Keratinocyte (primary cell): ENCODE measurements around the gene GAB2. TPM values are rescaled to one million over a fixed set of nuclear protein-coding genes. Genes with fewer than 3 reads are reported as not detected.

Experiments used
- DNase-seq: peaks from one replicate; pipeline ENCODE4 v3.0.0-alpha.2; 2011; ENCODE audit warnings: low read depth, missing footprints, low spot score
- FAIRE-seq: peaks from 2 replicates; lab custom pipeline; 2011; peaks lifted over from hg19 to GRCh38; lab: Jason Lieb, UNC
- H2AFZ ChIP-seq: 2 replicates; pipeline ENCODE4 v1.6.0; 2012; ENCODE audit warnings: low read length, control low read depth, inconsistent platforms; ENCODE audit not compliant: control insufficient read depth
- H3K27ac ChIP-seq: 2 replicates; pipeline ENCODE4 v1.5.1; 2011; ENCODE audit warnings: low read length; ENCODE audit not compliant: control insufficient read depth, insufficient read depth
- H3K27me3 ChIP-seq: 3 replicates; pipeline ENCODE4 v1.6.0; 2011; ENCODE audit warnings: low read length; ENCODE audit not compliant: control insufficient read depth, insufficient read depth; ENCODE audit errors: extremely low read depth
- H3K36me3 ChIP-seq, 2 experiments: 2 replicates in 1 of 2; 3 replicates in 1 of 2; pipeline ENCODE4 v1.5.1; 2011; ENCODE audit warnings: low read length in 2 of 2, mild to moderate bottlenecking in 1 of 2; ENCODE audit not compliant: control insufficient read depth in 2 of 2, insufficient read depth in 2 of 2; ENCODE audit errors: extremely low read depth in 1 of 2
- H3K4me1 ChIP-seq: 3 replicates; pipeline ENCODE4 v1.5.1; 2011; ENCODE audit warnings: low read length; ENCODE audit not compliant: control insufficient read depth, insufficient read depth; ENCODE audit errors: extremely low read depth
- H3K4me2 ChIP-seq: 3 replicates; pipeline ENCODE4 v1.6.0; 2011; ENCODE audit warnings: low read depth, low read length; ENCODE audit not compliant: control insufficient read depth, insufficient read depth; ENCODE audit errors: extremely low read depth
- H3K4me3 ChIP-seq, 3 experiments: fragments of 200-600 bp in 1 of 3; sonication (generic) in 1 of 3; 2 replicates in 2 of 3; 3 replicates in 1 of 3; pipeline ENCODE4 v1.5.1; 2011 to 2016; ENCODE audit warnings: low read length in 3 of 3, mild to moderate bottlenecking in 3 of 3, control low read depth in 2 of 3, inconsistent platforms in 1 of 3, low read depth in 1 of 3, mixed read lengths in 1 of 3, mixed run types in 1 of 3, moderate library complexity in 1 of 3; ENCODE audit not compliant: control insufficient read depth in 2 of 3, insufficient read depth in 2 of 3; ENCODE audit errors: extremely low read depth in 1 of 3
- H3K79me2 ChIP-seq: 2 replicates; pipeline ENCODE4 v1.6.0; 2012; ENCODE audit warnings: low read length; ENCODE audit not compliant: control insufficient read depth, insufficient read depth
- H3K9ac ChIP-seq: 3 replicates; pipeline ENCODE4 v1.6.0; 2011; ENCODE audit warnings: low read length; ENCODE audit not compliant: control insufficient read depth, insufficient read depth; ENCODE audit errors: extremely low read depth
- H3K9me1 ChIP-seq: 3 replicates; pipeline ENCODE4 v1.6.0; 2011; ENCODE audit warnings: low read length; ENCODE audit not compliant: control insufficient read depth, insufficient read depth; ENCODE audit errors: extremely low read depth
- H3K9me3 ChIP-seq: 2 replicates; pipeline ENCODE4 v1.5.1; 2012; ENCODE audit warnings: low read depth, low read length; ENCODE audit not compliant: control insufficient read depth
- H4K20me1 ChIP-seq: 3 replicates; pipeline ENCODE4 v1.6.0; 2011; ENCODE audit warnings: low read length; ENCODE audit not compliant: control insufficient read depth, insufficient read depth; ENCODE audit errors: extremely low read depth
- EZH2 ChIP-seq: IDR thresholded peaks from one replicate; pipeline ENCODE4 v1.6.1; 2012; ENCODE audit warnings: inconsistent platforms, mild to moderate bottlenecking, low read length, moderate library complexity
- dilution Hi-C: fragments of 300-500 bp; cut with MboI; formaldehyde crosslinking; loops from one replicate; pipeline ENCODE4 v1.7.0; 2020; ENCODE audit warnings: low sequenced_read_pairs; ENCODE audit not compliant: extremely low pct_ligation_motif_present
- polyA plus RNA-seq, 5 experiments: library from polyadenylated mRNA; depleted of rRNA in 3 of 5; stranded (reverse) in 3 of 5; stranded (forward) in 1 of 5; unstranded in 1 of 5; fragments of >200 nt; gene quantifications; 1 replicate in 1 of 5; 2 replicates in 3 of 5; 3 replicates in 1 of 5; pipeline versions ENCODE4 v1.2.1 to v1.2.3, GENCODE V29; 2011 to 2012; ENCODE audit warnings: missing spikeins in 2 of 5, low read depth in 1 of 5, low replicate concordance in 1 of 5
- TF ChIP-seq, protein P1 (sequence below), 3 experiments: IDR thresholded peaks in 1 of 3; conservative IDR thresholded peaks in 1 of 3; optimal IDR thresholded peaks in 1 of 3; 2 replicates in 2 of 3; 3 replicates in 1 of 3; pipeline versions ENCODE3 to v1.5.1; 2011; ENCODE audit warnings: low read length in 3 of 3, mild to moderate bottlenecking in 3 of 3, moderate library complexity in 2 of 3, control low read depth in 1 of 3, inconsistent platforms in 1 of 3; ENCODE audit not compliant: insufficient read depth in 2 of 3; ENCODE audit errors: extremely low read depth in 1 of 3

Gene GAB2
- polyA plus RNA-seq, 1 donor (not counting 4 experiments of a cell fraction or from before 2014, with no cell fraction given): 0.68 TPM

DNA sequence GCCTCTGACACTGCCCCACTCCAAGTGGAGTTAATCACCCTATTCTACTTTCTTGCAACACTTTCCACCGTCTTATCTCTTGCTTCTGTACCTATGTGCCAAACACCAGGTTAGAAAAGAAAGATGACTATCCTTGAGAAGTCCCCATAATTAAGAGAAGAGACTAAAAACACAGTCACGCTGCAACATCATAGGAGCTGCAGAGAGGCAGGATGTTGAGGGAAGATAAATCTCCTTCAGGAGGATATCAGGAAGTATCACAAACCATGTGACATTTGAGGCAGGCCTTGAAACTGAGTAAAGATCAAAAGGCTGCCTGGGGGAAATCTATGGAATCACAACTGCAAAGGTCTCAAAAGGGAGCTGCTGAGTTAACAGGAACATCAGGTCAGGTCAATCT lies 24.8 kb downstream of the GAB2 start:
- H3K79me2 ChIP-seq: no peaks in the 10 kb centered on the region
- no peak for TF ChIP-seq EZH2
- TF ChIP-seq, protein P1, sequence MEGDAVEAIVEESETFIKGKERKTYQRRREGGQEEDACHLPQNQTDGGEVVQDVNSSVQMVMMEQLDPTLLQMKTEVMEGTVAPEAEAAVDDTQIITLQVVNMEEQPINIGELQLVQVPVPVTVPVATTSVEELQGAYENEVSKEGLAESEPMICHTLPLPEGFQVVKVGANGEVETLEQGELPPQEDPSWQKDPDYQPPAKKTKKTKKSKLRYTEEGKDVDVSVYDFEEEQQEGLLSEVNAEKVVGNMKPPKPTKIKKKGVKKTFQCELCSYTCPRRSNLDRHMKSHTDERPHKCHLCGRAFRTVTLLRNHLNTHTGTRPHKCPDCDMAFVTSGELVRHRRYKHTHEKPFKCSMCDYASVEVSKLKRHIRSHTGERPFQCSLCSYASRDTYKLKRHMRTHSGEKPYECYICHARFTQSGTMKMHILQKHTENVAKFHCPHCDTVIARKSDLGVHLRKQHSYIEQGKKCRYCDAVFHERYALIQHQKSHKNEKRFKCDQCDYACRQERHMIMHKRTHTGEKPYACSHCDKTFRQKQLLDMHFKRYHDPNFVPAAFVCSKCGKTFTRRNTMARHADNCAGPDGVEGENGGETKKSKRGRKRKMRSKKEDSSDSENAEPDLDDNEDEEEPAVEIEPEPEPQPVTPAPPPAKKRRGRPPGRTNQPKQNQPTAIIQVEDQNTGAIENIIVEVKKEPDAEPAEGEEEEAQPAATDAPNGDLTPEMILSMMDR (optimal IDR thresholded peaks at IDR 0.05 in 1 of 3, IDR thresholded peaks at IDR 0.05 in 1 of 3, conservative IDR thresholded peaks at IDR 0.05 in 1 of 3; ENCODE audit: extremely low read depth in 1 of 3, insufficient read depth in 2 of 3, low read length in 3 of 3): no peak
- H3K27me3 ChIP-seq: no peaks in the 10 kb centered on the region
- H3K4me1 ChIP-seq: no peaks in the 10 kb centered on the region
- FAIRE-seq (no peak), DNase-seq (no peak)
- H3K9me3 ChIP-seq: no peaks in the 10 kb centered on the region
- H3K4me2 ChIP-seq: no peak overlapping the region
- no peak overlapping the region for H3K4me3 ChIP-seq
- no peak overlapping the region for H3K27ac ChIP-seq
- dilution Hi-C loops: no loop called here
- no peaks in the 10 kb centered on the region for H4K20me1 ChIP-seq
- H3K36me3 ChIP-seq: no peaks in the 10 kb centered on the region
- H3K9me1 ChIP-seq: no peaks in the 10 kb centered on the region
- H3K9ac ChIP-seq: no peak overlapping the region
- H2AFZ ChIP-seq: no peak overlapping the region

DNA sequence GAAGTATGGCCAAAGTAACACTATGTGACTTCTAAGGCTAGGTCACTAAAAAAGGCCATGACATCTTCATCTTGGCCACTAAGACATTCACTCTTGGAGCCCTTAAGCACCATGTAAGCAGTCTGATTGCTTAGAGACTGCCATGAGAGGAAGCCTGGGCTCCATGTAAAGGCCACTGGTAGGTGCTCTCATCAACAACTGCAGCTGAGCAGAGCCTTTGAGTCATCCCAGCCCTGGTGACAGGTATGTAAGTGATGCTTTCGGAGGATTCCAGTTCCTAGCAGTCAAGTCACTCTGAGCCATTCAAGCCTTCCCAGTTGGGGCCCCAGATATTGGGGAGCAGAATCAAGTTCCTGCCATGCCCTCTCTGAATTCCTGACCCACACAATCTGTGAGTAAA lies 26.2 kb downstream of the GAB2 start:
- DNase-seq (no peak), FAIRE-seq (no peak)
- no peak overlapping the region for H2AFZ ChIP-seq
- no peaks in the 10 kb centered on the region for H3K9me3 ChIP-seq
- no peaks in the 10 kb centered on the region for H3K79me2 ChIP-seq
- H3K4me1 ChIP-seq: no peaks in the 10 kb centered on the region
- dilution Hi-C loops: no loop called here
- H3K4me3 ChIP-seq: no peak overlapping the region
- H4K20me1 ChIP-seq: no peaks in the 10 kb centered on the region
- no peak overlapping the region for H3K4me2 ChIP-seq
- no peaks in the 10 kb centered on the region for H3K27me3 ChIP-seq
- no peak overlapping the region for H3K27ac ChIP-seq
- H3K36me3 ChIP-seq: no peaks in the 10 kb centered on the region
- no peaks in the 10 kb centered on the region for H3K9me1 ChIP-seq
- no peak for TF ChIP-seq EZH2
- TF ChIP-seq, protein P1 (optimal IDR thresholded peaks at IDR 0.05 in 1 of 3, IDR thresholded peaks at IDR 0.05 in 1 of 3, conservative IDR thresholded peaks at IDR 0.05 in 1 of 3; ENCODE audit: extremely low read depth in 1 of 3, insufficient read depth in 2 of 3, low read length in 3 of 3): no peak
- no peak overlapping the region for H3K9ac ChIP-seq
